BLaER1 treated with 17β-estradiol and CSF1 and Interleukin-3, amounts not matched to agents 10 nM and 100 nM (cell line): Measurements from ENCODE around the gene KLK12.

Source experiments
- H3K27ac ChIP-seq, 11 experiments: shearing (Covaris generic); formaldehyde crosslinking; 2 replicates each; pipeline ENCODE4 v1.8.1; 2022
- H3K27me3 ChIP-seq, 11 experiments: shearing (Covaris generic); formaldehyde crosslinking; 2 replicates each; pipeline ENCODE4 v1.8.1; 2022
- H3K36me3 ChIP-seq, 11 experiments: shearing (Covaris generic); formaldehyde crosslinking; 2 replicates each; pipeline ENCODE4 v1.8.1; 2022
- H3K4me1 ChIP-seq, 10 experiments: shearing (Covaris generic); formaldehyde crosslinking; 2 replicates each; pipeline ENCODE4 v1.8.1; 2022
- H3K4me2 ChIP-seq, 11 experiments: shearing (Covaris generic); formaldehyde crosslinking; 2 replicates each; pipeline ENCODE4 v1.8.1; 2022
- H3K4me3 ChIP-seq, 10 experiments: shearing (Covaris generic); formaldehyde crosslinking; 2 replicates each; pipeline ENCODE4 v1.8.1; 2022
- H3K9ac ChIP-seq, 11 experiments: shearing (Covaris generic); formaldehyde crosslinking; 2 replicates each; pipeline ENCODE4 v1.8.1; 2022
- H3K9me3 ChIP-seq, 11 experiments: shearing (Covaris generic); formaldehyde crosslinking; replicated peaks in 1 of 11; 2 replicates each; pipeline ENCODE4 v1.8.1; 2022
- H4K20me1 ChIP-seq, 11 experiments: shearing (Covaris generic); formaldehyde crosslinking; 2 replicates each; pipeline ENCODE4 v1.8.1; 2022
- Cebpa-rat ChIP-seq, 11 experiments: shearing (Covaris generic); IDR thresholded peaks; 2 replicates each; pipeline ENCODE4 v1.8.1; 2022

KLK12 gene

DNA sequence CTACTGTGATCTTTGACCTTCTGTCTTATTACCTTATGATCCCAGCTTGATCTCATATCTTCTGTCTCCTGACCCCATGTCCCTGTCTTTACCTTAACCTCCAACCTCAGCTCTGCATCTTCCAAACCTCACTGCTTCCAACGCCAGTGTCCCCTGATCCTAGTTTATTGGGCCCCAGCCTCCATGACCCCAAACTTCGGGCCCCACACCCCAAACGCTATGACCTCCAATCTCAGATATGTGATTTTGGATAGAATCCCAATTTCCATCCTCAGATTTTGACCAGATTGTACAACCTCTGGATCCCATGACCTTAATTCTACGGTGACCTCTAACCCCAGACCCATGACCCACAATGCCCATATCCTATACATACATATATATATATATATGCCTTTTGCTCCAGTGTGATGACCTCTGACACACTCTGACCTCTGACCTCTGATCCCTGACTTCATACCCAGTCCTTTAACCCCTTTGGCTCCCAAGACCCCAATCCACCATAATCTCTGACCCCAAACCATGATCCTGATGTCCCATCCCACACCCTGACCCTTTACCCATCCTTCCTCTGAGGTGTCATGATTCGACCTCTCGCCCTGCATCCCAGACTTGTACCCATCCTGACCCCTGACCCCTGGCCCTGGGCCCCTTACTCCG, 3.5 kb downstream of the KLK12 start:
- no peak overlapping the region for H3K4me3 ChIP-seq
- no peaks in the 10 kb centered on the region for H3K4me1 ChIP-seq
- no peak overlapping the region for H3K4me2 ChIP-seq
- H3K9ac ChIP-seq: no peak overlapping the region
- TF ChIP-seq Cebpa-rat (IDR thresholded peaks at IDR 0.05): no peak
- H3K9me3 ChIP-seq: no peaks in the 10 kb centered on the region
- no peaks in the 10 kb centered on the region for H3K27me3 ChIP-seq
- H3K36me3 ChIP-seq: no peaks in the 10 kb centered on the region
- H4K20me1 ChIP-seq: no peaks in the 10 kb centered on the region
- no peak overlapping the region for H3K27ac ChIP-seq

DNA sequence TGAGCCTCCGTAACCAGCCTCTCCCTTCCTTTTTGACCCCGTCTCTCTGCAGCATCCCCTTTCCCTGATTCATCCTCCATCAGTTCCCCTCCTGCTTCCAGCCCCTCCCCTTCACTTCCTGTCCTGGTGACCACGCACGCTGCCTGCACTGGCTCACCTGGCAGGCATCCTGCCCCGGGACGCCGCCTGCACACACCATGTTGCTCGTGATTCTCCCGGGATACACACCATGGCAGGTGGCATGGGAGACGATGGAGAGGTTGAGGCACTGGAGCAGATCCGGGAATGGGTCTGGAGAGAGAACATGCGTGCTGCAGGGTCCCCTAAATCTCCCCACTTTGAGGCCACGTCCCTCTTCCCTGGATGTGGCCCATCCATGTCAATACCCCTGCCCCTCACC, 4.2 kb downstream of the KLK12 start:
- no peaks in the 10 kb centered on the region; a peak in 1 of 22 replicates for H3K27me3 ChIP-seq
- no peak overlapping the region for H3K4me2 ChIP-seq
- no peak overlapping the region for H3K4me3 ChIP-seq
- no peak overlapping the region for H3K9ac ChIP-seq
- no peaks in the 10 kb centered on the region for H3K4me1 ChIP-seq
- H3K9me3 ChIP-seq: no peaks in the 10 kb centered on the region
- H4K20me1 ChIP-seq: no peaks in the 10 kb centered on the region
- TF ChIP-seq Cebpa-rat (IDR thresholded peaks at IDR 0.05): no peak
- no peaks in the 10 kb centered on the region for H3K36me3 ChIP-seq
- no peak overlapping the region for H3K27ac ChIP-seq

DNA sequence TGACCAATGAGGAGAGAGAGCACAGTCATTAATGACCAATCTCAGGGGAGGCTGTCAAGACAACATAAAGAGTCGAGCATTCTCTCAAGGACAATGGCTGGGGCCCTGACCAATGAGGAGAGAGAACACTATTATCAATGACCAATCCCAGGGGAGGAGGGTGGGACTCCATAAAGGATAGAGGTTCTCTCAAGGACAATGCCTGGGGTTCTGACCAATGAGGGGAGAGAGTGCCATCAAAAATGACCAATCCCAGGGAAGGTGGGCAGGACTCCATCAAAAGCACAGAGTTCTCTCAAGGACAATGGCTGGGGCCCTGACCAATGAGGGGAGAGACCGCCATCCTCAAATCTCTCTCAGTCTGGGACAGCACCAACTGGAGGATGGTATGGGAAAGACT, 5.1 kb downstream of the KLK12 start:
- H3K36me3 ChIP-seq: no peaks in the 10 kb centered on the region
- no peak for TF ChIP-seq Cebpa-rat (IDR thresholded peaks at IDR 0.05)
- H3K9ac ChIP-seq: no peak overlapping the region
- no peaks in the 10 kb centered on the region for H3K9me3 ChIP-seq
- no peaks in the 10 kb centered on the region for H3K4me1 ChIP-seq
- H3K4me3 ChIP-seq: no peak overlapping the region
- H4K20me1 ChIP-seq: no peaks in the 10 kb centered on the region
- H3K27ac ChIP-seq: no peak overlapping the region
- peaks cover 0 to 3% (median 0%) of the 10 kb centered on the region in 11 experiments; a peak in 1 of 22 replicates for H3K27me3 ChIP-seq
- no peak overlapping the region for H3K4me2 ChIP-seq

- H3K27me3 ChIP-seq: peaks cover 0 to 4% (median 0%) of the 10 kb centered on the region in 11 experiments; a peak in 3 of 22 replicates
- no peak for TF ChIP-seq Cebpa-rat (IDR thresholded peaks at IDR 0.05)
- no peak overlapping the region for H3K4me3 ChIP-seq
Observed at GRCh38 chr19:51027873-51028272, 6.9 kb downstream of the KLK12 start.

GRCh38 chr19:51027126-51027806, 7.5 kb downstream of the KLK12 start:
- Histone ChIP-seq H3K27me3 (peaks cover 0 to 4% (median 0%) of the 10 kb centered on the region in 11 experiments; a peak in 3 of 22 replicates), H3K4me1 (no peaks in the 10 kb centered on the region), H3K4me3 (no peak overlapping the region), H3K4me2 (no peak overlapping the region), H3K9me3 (no peaks in the 10 kb centered on the region), H3K36me3 (no peaks in the 10 kb centered on the region), H3K9ac (no peak overlapping the region), H3K27ac (no peak overlapping the region), H4K20me1 (no peaks in the 10 kb centered on the region)
- no peak for TF ChIP-seq Cebpa-rat (IDR thresholded peaks at IDR 0.05)

More at GRCh38 chr19:51027873-51028272, 6.9 kb downstream of the KLK12 start:
- Histone ChIP-seq H3K9ac (no peak overlapping the region), H3K4me2 (no peak overlapping the region), H3K4me1 (no peaks in the 10 kb centered on the region), H3K27ac (no peak overlapping the region), H3K36me3 (no peaks in the 10 kb centered on the region), H4K20me1 (no peaks in the 10 kb centered on the region), H3K9me3 (no peaks in the 10 kb centered on the region)

GRCh38 chr19:51026554-51026831, 8.3 kb downstream of the KLK12 start, which contains the start of gene KLK11:
Gene KLK11, minus strand, starts transcription at chr19:51026616. Its CDS starts 985 bp downstream, at chr19:51025631.
- H3K4me2 ChIP-seq: no peak within 1 kb of the TSS
- no peaks in the 10 kb centered on the region for H4K20me1 ChIP-seq
- TF ChIP-seq Cebpa-rat (IDR thresholded peaks at IDR 0.05): no peak
- no peak within 1 kb of the TSS for H3K27ac ChIP-seq
- H3K36me3 ChIP-seq: no peaks in the 10 kb centered on the region
- no peaks in the 10 kb centered on the region for H3K9me3 ChIP-seq
- peaks cover 0 to 1% (median 0%) of the 10 kb centered on the region in 10 experiments; a peak in 3 of 20 replicates for H3K4me1 ChIP-seq
- H3K4me3 ChIP-seq: no peak within 1 kb of the TSS
- H3K9ac ChIP-seq: no peak within 1 kb of the TSS
- peaks cover 0 to 4% (median 0%) of the 10 kb centered on the region in 11 experiments; a peak in 3 of 22 replicates for H3K27me3 ChIP-seq

- Histone ChIP-seq H3K36me3 (no peaks in the 10 kb centered on the region), H3K27ac (no peak overlapping the region), H3K9me3 (no peaks in the 10 kb centered on the region), H3K4me3 (no peak overlapping the region), H3K4me1 (peaks cover 0 to 5% (median 0%) of the 10 kb centered on the region in 10 experiments; a peak in 3 of 20 replicates), H3K27me3 (peaks cover 0 to 4% (median 0%) of the 10 kb centered on the region in 11 experiments; a peak in 3 of 22 replicates), H4K20me1 (no peaks in the 10 kb centered on the region), H3K4me2 (no peak overlapping the region), H3K9ac (no peak overlapping the region)
- TF ChIP-seq Cebpa-rat (IDR thresholded peaks at IDR 0.05): no peak
Observed at GRCh38 chr19:51025809-51026553, 8.8 kb downstream of the KLK12 start.

GRCh38 chr19:51025401-51025800, 9.4 kb downstream of the KLK12 start:
- Histone ChIP-seq H4K20me1 (no peaks in the 10 kb centered on the region), H3K9ac (no peak overlapping the region), H3K4me1 (peaks cover 0 to 9% (median 2%) of the 10 kb centered on the region in 10 experiments; a peak in 12 of 20 replicates), H3K27me3 (peaks cover 0 to 5% (median 2%) of the 10 kb centered on the region in 11 experiments; a peak in 15 of 22 replicates), H3K27ac (no peak overlapping the region), H3K9me3 (no peaks in the 10 kb centered on the region), H3K36me3 (no peaks in the 10 kb centered on the region), H3K4me2 (no peak overlapping the region), H3K4me3 (no peak overlapping the region)
- no peak for TF ChIP-seq Cebpa-rat (IDR thresholded peaks at IDR 0.05)

- Histone ChIP-seq H3K4me1 (peaks cover 0 to 14% (median 7%) of the 10 kb centered on the region in 10 experiments; a peak in 15 of 20 replicates), H3K4me3 (no peak overlapping the region), H3K4me2 (no peak overlapping the region), H3K27ac (no peak overlapping the region), H3K9me3 (no peaks in the 10 kb centered on the region), H3K36me3 (no peaks in the 10 kb centered on the region), H3K27me3 (peaks cover under 1 to 10% (median 7%) of the 10 kb centered on the region in 11 experiments; a peak in 19 of 22 replicates), H4K20me1 (no peaks in the 10 kb centered on the region), H3K9ac (no peak overlapping the region)
- no peak for TF ChIP-seq Cebpa-rat (IDR thresholded peaks at IDR 0.05)
Observed at GRCh38 chr19:51024924-51025323, 9.9 kb downstream of the KLK12 start.
